Uterus (tissue), 4 donors: ENCODE data around the gene PRKG2. TPM values are rescaled to one million over a fixed set of nuclear protein-coding genes. Genes with fewer than 3 reads are reported as not detected.

Source experiments
- DNase-seq, 2 donors: peaks; one replicate each; pipeline ENCODE4 v3.0.0-alpha.2; 2019 to 2020
- H3K27ac ChIP-seq, 2 donors: fragments of 200-600 bp; sonication (generic); 1 replicate in 1 of 2; 2 replicates in 1 of 2; pipeline ENCODE4 v1.5.1; 2016 to 2018
- H3K27me3 ChIP-seq, 2 donors: fragments of 200-600 bp; sonication (generic); one replicate each; pipeline ENCODE4 v1.5.1; 2018 to 2019; ENCODE audit warnings: control low read depth in 1 of 2
- H3K36me3 ChIP-seq, 2 donors: fragments of 200-600 bp; sonication (generic); one replicate each; pipeline ENCODE4 v1.5.1; 2019; ENCODE audit warnings: control low read depth in 1 of 2
- H3K4me1 ChIP-seq, 2 donors: fragments of 200-600 bp; sonication (generic); one replicate each; pipeline ENCODE4 v1.5.1; 2018 to 2019; ENCODE audit warnings: control low read depth in 1 of 2
- H3K4me3 ChIP-seq, 2 donors: fragments of 200-600 bp; sonication (generic); 1 replicate in 1 of 2; 2 replicates in 1 of 2; pipeline ENCODE4 v1.5.1; 2018 to 2019; ENCODE audit warnings: mild to moderate bottlenecking in 1 of 2
- H3K9me3 ChIP-seq, 2 donors: fragments of 200-600 bp; sonication (generic); one replicate each; pipeline ENCODE4 v1.5.1; 2019; ENCODE audit warnings: control low read depth in 1 of 2
- CTCF ChIP-seq, 4 experiments: fragments of 200-600 bp in 2 of 4; fragments of 450-650 bp in 2 of 4; sonication (generic) in 2 of 4; IDR thresholded peaks; one replicate each; pipeline ENCODE4 v1.5.1; 2016 to 2019; ENCODE audit warnings: antibody characterized with exemption in 4 of 4, mild to moderate bottlenecking in 2 of 4, moderate library complexity in 1 of 4
- POLR2A ChIP-seq, 2 donors: fragments of 450-650 bp; IDR thresholded peaks; one replicate each; pipeline ENCODE4 v1.6.1; 2016; ENCODE audit warnings: antibody characterized with exemption in 2 of 2, mild to moderate bottlenecking in 1 of 2, moderate library complexity in 1 of 2
- intact Hi-C: fragments of 100-400 bp; cut with DNase I; formaldehyde crosslinking; loops from one replicate; pipeline ENCODE4 v1.15.1; 2023; ENCODE audit warnings: low total_unique reads
- total RNA-seq, 4 donors: library from RNA; depleted of rRNA in 3 of 4; stranded (reverse); fragments of >200 nt in 3 of 4; gene quantifications; one replicate each; pipeline versions ENCODE4 v1.1.0 to v1.2.4, GENCODE V29; 2014 to 2023
- donor health status: DM: yes; HTN: yes; CAD: no.

PRKG2 gene
- total RNA-seq, 4 donors from 2014 or later: 0.18 to 4.4 TPM; not detected in 2

DNA sequence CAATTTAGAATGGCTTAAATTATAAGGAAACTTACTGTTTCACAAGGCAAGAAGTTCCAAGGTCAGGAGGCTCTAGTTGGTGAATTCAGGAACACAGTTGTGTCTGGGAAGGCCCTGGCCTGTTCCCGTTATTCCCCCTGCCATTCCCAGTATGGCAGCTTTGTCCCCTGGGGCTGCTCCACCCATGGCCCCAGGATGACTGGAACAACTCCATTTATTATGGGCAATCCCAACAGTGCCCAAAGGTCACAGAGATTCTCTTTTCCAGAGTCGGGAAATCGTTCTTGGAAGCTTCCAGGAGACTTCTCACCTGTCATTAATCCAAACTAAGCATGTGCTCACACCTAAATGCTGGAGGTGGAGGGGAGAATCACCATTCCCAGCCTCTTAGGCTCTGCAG, 2.8 kb upstream of the PRKG2 start:
- no peaks in the 10 kb centered on the region for H3K9me3 ChIP-seq
- peaks cover 0 to 5% of the 10 kb centered on the region in 2 donors for H3K4me1 ChIP-seq
- no peak overlapping the region for H3K4me3 ChIP-seq
- TF ChIP-seq POLR2A (IDR thresholded peaks at IDR 0.05): no peak
- no peak for TF ChIP-seq CTCF (IDR thresholded peaks at IDR 0.05)
- no peaks in the 10 kb centered on the region for H3K27me3 ChIP-seq
- no peaks in the 10 kb centered on the region for H3K36me3 ChIP-seq
- DNase-seq: no peak
- H3K27ac ChIP-seq: no peak overlapping the region
- intact Hi-C loops: no loop called here

- no peaks in the 10 kb centered on the region for H3K27me3 ChIP-seq
- H3K4me1 ChIP-seq: peaks cover 0 to 5% of the 10 kb centered on the region in 2 donors
- TF ChIP-seq CTCF (IDR thresholded peaks at IDR 0.05): no peak
- TF ChIP-seq POLR2A (IDR thresholded peaks at IDR 0.05): no peak
- no peaks in the 10 kb centered on the region for H3K9me3 ChIP-seq
- H3K4me3 ChIP-seq: no peak overlapping the region
- H3K27ac ChIP-seq: no peak overlapping the region
- DNase-seq: no peak
- H3K36me3 ChIP-seq: no peaks in the 10 kb centered on the region
- intact Hi-C loops: no loop called here
Observed at GRCh38 chr4:81215931-81216330, 909 bp upstream of the PRKG2 start.

DNA sequence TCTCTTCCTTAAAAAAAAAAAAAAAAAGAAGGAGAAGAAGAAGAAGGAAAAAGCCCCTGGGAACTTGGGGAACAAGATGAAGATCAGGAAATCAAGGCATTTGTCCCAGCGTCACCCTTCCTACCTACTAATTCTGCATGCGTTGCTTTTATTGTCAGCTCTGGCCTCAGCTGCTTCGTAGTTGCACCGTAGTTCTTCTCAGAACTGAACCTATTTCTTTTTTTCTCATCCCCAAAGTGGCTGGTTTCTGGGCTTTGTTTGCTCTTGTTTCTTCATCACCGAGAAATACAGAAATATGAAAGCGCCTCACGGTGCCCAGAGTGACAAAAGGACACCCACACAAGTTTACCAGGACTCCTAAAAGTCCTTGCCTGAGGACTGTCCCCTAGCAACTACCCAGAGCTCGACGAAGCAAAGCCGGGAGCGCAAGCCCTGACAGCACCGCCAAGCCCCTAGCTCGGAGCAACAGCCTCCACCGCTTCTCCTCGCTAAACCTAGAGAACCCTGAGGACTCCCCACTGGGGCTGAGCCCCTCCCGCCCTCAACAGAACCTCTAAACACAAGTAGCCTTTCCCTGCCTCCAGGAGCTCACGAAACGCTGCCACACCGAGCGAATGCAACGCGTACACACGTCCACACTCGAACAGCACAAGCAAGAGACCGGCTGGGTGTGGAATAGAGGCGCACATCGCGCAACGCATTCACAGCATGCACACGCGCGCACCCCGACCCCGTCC, 710 bp downstream of the PRKG2 start:
- no peaks in the 10 kb centered on the region for H3K36me3 ChIP-seq
- DNase-seq: no peak
- peaks cover 0 to 5% of the 10 kb centered on the region in 2 donors for H3K4me1 ChIP-seq
- intact Hi-C loops: no loop called here
- no peaks in the 10 kb centered on the region for H3K9me3 ChIP-seq
- TF ChIP-seq CTCF (IDR thresholded peaks at IDR 0.05): no peak
- TF ChIP-seq POLR2A (IDR thresholded peaks at IDR 0.05): no peak
- no peak overlapping the region for H3K27ac ChIP-seq
- peak overlapping the region; percentile 2 to 21 for H3K4me3 ChIP-seq
- H3K27me3 ChIP-seq: no peaks in the 10 kb centered on the region

- Histone ChIP-seq H3K4me3 (no peak overlapping the region), H3K27me3 (no peaks in the 10 kb centered on the region), H3K27ac (no peak overlapping the region), H3K4me1 (peaks cover 0 to 5% of the 10 kb centered on the region in 2 donors), H3K36me3 (no peaks in the 10 kb centered on the region), H3K9me3 (no peaks in the 10 kb centered on the region)
- TF ChIP-seq CTCF (IDR thresholded peaks at IDR 0.05): no peak
- no peak for TF ChIP-seq POLR2A (IDR thresholded peaks at IDR 0.05)
- DNase-seq: no peak
- intact Hi-C loops: no loop called here
Observed at GRCh38 chr4:81213671-81214070, 1.4 kb downstream of the PRKG2 start.

GRCh38 chr4:81211956-81212355, 3.1 kb downstream of the PRKG2 start:
- intact Hi-C loops: no loop called here
- no peak for TF ChIP-seq CTCF (IDR thresholded peaks at IDR 0.05)
- TF ChIP-seq POLR2A (IDR thresholded peaks at IDR 0.05): no peak
- H3K27ac ChIP-seq: no peak overlapping the region

More at GRCh38 chr4:81211956-81212355, 3.1 kb downstream of the PRKG2 start:
- Histone ChIP-seq H3K9me3 (no peaks in the 10 kb centered on the region), H3K4me3 (no peak overlapping the region), H3K36me3 (no peaks in the 10 kb centered on the region), H3K27me3 (no peaks in the 10 kb centered on the region), H3K4me1 (peaks cover 0 to 5% of the 10 kb centered on the region in 2 donors)
- no peak for DNase-seq
